Stimulated activated CD8-positive, alpha-beta memory T cell treated with anti-CD3 and anti-CD28 coated beads, Interleukin-15, amount 100 ng/mL, for 24 hours (primary cell): ENCODE data around the gene TMEM131.

Experiments used
- DNase-seq: peaks from one replicate; pipeline ENCODE4 v3.0.0-alpha.2; 2020; ENCODE audit warnings: low read depth

Gene TMEM131

DNA sequence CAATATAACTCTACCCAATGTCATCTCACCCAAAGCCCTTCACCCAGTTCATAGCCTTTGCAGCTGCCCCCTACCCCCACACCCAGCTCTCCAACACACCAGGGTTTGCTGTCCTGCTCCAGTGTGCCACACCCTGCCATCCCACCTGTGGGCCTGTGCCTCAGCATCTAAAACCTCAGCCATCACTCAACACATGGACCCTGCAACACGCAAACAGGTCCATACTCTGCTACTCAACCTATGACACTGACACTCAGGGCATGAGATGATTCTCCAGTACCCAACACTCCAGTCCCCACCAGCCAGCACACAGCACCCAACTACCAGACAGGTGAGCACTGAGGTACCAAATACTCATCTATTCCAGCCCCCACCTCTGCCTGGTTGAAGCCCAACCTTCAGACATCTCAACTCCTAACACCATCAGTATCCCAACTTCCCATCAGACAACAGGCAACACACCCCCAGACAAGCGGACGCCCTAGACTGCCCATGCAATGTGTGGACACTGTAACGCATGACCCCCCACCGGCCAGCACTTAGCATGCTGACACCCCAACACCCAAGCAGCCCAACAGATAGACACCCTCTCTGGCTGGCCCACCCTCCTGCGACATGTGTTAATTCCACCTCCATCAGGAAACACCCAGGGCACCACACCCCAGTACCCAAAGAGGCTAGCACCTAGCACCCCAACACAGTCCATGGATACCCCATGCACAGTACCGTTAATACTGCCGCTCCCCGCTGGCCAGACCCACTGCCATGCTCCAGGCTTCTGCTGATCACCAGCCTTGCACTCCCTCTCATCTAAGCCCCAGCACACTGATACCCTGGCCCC, 257.3 kb downstream of the TMEM131 start:
- DNase-seq, result no peak

DNA sequence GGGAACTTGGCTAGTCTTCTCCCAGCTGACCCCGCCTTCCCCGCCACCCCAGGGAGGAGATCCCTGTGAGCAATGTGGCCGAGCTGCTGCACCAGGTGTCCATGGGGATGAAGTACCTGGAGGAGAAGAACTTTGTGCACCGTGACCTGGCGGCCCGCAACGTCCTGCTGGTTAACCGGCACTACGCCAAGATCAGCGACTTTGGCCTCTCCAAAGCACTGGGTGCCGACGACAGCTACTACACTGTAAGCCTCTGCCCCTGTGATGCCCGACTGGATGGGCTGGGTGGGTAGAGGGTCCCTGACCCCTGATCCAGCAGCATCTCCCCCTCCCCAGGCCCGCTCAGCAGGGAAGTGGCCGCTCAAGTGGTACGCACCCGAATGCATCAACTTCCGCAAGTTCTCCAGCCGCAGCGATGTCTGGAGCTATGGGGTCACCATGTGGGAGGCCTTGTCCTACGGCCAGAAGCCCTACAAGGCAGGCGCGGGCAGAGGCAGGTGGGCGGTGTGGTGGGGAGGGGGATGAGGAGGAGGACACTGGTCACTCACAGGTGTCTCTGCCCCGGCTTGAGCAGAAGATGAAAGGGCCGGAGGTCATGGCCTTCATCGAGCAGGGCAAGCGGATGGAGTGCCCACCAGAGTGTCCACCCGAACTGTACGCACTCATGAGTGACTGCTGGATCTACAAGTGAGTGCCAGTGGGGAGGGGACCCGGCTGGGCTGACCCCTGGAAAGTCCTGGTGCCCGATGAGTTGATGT, 258.1 kb downstream of the TMEM131 start:
- no peak for DNase-seq

DNA sequence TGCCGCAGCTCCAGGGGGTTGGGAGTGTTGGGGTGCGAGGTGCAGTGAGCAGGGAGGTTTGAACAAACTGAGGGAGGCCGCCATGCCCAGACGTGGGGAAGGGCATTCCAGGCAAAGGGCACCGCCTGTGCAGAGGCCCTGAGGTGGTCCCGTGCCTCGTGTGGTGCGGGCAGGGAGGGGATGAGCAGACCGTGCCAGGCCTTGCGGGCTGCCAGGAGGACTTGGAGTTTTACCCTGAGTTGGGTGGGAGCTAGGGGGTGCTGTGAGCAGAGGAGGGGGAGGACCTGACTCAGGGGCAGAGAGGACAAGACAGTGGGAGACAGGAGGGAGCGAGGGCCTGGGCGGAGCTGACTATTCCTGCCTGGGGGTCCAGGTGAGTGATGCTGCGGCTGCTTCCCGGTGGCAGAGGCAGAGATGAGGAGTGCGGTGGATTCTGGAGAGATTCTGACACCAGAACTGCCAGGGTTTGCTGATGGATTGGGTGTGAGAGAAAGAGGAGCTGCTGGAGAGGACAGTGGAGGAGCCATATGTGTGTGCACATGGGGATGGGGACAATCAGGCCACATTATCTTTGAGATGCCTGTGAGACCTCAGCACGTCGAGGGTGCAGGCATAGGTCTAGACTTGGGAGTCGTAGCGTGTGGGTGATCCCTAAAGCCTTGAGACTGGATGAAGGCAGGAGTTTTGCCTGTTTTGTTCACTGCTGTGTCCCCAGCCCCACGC, 259.0 kb downstream of the TMEM131 start:
- DNase-seq, result no peak

DNA sequence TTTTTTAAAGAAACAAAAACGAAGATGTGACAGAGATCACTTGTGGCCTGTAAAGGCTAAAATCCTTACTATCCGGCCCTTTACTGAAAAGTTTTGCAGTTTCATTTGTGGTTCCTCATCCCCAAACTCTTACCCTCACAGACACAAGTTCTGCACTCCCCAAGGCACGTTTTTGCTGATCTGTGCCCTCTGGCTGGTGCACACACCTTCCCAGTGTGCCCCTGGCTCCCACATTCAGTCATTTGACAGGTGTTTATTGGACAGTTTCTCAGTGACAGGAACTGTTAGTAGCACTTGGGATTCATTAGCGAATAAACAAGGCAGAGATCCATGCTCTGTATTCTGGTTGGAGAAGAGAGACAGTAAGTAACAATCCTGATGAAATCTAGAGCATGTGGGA, 259.6 kb downstream of the TMEM131 start:
- no peak for DNase-seq

DNA sequence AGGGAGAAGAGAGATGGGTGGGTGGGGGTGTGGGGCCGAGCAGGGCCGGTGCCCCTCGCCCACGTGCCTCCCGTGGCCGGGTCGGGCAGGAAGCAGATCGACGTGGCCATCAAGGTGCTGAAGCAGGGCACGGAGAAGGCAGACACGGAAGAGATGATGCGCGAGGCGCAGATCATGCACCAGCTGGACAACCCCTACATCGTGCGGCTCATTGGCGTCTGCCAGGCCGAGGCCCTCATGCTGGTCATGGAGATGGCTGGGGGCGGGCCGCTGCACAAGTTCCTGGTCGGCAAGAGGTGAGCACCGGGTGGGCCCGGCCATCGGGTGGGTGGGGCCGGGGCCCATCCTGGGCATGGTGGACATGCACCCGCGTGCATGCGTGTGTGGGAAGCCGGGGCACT, 260.6 kb downstream of the TMEM131 start:
- DNase-seq, result no peak

DNA sequence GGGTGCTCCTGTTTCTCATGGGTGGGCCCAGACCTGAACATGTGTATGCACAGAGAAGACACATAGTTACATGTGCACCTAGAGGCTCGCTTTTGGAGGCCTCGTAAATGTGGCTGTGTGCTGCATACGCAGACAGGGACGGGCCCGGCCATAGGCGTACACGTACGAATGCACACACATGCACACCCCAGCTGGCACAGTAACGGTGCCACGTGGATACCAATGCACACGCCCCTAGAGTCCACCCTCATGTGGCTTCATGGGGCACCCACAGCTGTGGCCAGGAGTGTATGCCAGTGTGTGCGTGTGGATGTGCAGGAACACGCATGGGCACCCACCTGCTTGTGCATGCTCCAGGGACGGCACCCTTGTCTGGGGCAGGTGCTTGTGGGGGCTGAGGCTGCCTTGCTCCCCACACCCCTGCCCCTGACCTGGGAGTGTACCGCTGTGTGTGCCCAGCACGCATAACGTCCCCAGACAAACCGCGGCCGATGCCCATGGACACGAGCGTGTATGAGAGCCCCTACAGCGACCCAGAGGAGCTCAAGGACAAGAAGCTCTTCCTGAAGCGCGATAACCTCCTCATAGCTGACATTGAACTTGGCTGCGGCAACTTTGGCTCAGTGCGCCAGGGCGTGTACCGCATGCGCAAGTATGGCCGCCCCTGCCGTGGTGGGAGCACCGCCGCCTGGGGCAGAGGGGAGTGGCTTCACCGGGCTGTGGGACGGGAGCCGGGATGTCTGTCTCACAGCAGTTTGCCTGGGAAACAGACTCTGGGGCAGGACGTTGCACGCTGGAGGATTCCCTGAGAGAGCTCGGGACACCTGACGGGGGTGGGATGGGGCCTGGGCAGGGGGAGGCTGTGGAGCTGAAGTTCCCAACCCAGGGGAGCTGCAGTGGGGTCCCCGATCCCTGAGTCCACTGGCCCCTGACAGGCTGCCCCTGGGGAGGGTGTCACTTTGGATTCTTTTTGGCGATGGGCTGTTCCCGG, 261.4 kb downstream of the TMEM131 start:
- no peak for DNase-seq

DNA sequence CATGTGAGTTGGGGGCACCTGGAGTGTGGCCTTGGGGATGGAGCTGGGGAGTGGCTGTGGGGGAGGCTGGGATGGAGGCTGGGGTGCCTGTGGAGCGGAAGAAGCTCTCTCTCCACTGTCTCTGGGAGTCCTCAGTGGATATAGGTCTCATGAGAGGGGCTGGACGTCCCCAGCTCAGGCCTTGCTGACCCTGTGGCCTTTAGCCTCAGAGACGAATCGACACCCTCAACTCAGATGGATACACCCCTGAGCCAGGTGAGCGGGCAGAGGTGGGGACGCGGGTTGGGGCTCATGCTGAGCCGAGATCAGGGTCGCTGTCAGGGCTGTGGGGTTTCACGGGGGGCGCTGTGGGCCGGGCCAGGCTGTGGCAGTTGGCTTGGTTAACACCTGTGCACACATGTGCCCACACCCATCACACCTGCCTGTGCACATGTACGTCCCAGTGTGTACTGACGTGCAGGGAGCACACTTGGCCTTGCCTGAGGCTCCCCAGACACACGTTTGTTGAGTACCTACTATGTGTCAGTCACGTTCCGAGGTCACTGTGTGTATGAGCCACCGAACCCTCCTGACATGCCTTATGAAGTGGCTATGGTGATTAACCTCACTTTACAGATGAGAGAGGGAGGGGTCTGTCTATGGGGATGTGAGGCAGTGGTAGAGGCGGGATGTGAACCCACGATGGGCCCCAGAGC, 262.3 kb downstream of the TMEM131 start:
- DNase-seq, result no peak

DNA sequence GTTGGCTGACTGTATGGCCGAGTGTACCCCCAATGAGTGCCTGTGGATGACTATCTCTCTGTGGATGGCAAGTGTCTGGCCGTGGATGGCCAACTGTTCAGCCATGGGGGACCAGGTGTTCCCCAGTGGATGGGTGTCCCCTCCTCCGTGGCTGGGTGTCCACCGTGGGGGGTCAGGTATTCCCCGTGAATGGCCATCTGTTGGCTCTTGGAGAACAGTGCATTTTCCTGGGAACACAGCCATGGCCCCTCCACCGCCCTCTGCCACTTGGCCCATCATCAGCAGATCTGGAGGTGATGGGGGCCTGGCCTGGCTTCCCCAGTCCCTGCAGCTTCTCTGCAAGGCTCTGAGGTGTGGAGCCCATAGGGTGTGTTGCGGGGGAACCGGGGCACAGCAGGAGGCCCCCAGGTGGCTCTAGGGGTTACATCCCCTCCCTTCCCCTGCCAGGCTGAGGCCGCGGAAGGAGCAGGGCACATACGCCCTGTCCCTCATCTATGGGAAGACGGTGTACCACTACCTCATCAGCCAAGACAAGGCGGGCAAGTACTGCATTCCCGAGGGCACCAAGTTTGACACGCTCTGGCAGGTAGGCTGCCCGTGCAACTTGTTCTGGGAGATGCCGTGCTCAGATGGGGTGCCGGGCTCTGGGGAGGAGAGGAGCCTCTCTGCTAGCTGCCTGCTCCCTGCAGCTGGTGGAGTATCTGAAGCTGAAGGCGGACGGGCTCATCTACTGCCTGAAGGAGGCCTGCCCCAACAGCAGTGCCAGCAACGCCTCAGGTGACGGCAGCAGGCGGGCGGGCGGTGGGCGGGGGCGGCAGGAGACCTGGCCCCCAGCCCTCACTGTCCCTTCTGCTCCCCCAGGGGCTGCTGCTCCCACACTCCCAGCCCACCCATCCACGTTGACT, 263.1 kb downstream of the TMEM131 start:
- DNase-seq, result no peak

DNA sequence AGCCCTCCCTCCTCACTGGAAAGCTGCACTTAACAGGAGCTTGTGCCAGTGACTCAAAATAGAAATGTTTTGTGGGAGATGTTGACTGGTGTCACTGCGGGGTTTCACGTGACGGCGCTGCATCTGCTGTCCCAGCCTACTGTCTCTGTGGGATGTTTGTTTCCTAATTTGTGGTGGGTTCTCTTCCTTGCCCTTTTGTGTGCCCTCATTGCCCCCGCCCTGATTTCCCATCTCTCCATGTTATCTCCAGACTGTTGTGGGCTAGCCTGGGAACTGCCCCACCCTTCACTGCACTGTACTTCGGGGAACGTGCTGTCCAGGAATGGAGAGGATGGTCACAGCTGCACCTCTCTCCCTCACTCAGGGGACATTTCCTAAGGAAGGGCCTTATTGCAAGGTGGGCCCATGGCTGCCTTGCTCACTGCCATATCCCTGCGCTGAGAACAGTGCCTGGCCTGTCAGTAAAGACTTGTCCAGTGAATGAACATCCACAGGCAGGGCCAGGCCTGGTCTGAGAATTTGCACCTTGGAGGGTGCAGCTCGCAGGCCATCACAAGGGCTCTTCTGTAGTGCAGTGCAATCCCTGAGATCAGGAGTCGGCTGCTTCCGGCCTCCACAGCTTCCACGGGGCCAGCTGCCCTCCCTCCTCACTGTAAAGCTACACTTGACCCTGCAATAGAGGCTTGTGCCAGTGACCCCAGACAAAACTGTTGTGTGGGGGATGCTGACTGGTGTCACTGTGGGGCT, 264.3 kb downstream of the TMEM131 start:
- no peak for DNase-seq

DNA sequence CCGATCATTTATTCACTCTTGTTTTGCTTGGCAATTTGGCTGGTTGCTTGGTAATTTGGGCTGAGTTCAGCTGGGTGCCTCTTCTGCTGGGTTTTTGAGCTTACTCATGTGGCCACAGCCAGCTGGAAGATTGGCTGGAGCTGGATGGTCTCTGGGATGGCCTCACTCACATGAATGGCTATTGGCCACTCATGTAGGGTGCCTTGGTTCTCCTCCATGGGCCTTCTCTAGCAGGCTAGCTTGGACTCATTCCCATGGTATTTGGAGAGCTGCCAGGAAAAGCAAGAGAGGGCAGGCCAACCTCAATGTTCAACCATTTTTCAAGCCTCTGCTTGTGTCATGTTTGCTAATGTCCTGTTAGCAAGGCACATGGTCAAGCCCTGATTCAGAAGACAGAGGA, 265.5 kb downstream of the TMEM131 start:
- DNase-seq, result no peak

DNA sequence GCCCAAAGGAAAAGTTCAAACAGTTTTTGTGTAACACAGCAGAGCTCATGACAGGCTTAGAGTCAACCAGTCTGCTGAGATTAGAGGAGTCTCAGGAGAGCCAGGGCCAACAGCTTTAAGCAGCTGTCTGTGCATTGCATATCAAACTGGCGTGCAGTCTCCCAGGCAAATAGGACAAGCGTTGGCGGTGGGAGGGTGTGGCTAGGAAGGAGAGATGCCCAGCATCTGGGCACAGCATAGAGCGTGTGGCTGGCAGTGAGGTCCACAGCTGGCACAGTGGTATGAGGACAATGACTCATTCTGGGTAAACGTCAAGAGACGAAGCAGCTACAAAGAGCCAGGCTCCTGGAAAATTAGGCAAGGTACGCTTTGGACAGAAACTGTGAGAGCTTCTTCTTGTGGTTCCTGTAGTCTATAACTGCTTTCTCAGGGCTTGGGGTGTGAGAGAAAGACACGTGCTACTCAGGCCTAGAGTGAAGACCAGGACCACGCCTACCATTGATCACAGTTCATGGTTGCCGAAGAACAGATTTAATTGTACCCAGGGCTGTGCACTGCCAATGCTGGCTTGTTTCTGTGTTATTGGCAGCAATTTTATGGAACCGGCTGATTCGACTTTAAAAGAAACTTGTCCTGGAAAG, 267.5 kb downstream of the TMEM131 start:
- no peak for DNase-seq

DNA sequence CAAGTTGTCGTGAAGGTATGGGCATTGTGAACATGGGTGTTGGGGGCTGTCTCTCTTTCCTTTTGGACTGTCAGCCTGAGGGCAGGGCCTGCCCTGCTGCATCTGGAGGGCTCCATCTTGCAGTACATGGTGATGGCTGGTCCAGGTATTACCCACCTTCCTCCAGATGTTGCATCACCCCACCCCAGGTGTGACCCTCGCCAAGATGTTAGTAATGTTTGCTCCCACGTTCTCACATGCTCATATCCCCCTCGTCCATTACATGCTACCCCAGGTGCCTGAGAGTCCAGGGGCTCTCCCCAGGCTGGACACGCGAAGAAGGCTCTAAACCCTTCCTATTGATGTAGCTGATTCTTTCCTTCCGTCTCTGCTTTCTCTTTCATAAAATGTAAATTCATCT, 268.5 kb downstream of the TMEM131 start:
- DNase-seq, result no peak

DNA sequence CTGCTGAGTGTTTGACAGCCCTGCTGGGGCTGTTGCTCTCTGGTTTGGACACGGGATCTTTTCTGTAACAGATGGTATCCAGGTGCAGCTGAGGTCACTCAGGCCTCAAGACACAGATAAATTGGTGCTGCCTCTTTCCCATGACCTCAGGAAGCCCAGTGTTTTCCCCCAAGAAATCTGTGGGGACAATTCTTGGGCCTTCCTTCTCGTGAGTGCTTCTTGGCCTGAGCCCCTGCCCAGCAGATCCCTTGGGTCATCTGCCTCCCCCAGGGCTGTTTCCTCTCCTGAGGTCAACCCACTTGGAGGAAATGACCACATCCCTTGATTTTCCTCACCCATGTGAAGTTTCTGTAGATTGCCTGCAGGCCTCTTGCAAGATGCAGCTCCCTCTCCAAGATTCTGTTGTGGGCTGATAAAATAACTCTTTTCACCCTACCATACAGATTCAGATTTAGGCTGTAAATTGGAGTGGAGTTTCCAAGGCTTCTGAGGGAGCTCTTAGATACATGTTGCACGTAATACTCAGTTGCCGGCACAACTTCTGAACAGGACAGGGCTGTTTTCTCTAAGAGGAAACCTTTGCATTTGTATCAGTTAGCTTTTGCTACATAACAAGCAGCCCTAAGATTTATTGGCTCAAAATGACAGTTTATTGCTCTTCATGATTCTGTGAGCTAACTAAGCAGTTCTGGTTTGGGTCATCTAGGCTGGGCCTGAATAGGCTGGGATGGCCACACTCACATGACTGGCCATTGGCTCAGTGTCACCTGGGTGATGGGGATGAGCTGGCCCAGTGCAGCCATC, 269.3 kb downstream of the TMEM131 start:
- DNase-seq, result no peak

DNA sequence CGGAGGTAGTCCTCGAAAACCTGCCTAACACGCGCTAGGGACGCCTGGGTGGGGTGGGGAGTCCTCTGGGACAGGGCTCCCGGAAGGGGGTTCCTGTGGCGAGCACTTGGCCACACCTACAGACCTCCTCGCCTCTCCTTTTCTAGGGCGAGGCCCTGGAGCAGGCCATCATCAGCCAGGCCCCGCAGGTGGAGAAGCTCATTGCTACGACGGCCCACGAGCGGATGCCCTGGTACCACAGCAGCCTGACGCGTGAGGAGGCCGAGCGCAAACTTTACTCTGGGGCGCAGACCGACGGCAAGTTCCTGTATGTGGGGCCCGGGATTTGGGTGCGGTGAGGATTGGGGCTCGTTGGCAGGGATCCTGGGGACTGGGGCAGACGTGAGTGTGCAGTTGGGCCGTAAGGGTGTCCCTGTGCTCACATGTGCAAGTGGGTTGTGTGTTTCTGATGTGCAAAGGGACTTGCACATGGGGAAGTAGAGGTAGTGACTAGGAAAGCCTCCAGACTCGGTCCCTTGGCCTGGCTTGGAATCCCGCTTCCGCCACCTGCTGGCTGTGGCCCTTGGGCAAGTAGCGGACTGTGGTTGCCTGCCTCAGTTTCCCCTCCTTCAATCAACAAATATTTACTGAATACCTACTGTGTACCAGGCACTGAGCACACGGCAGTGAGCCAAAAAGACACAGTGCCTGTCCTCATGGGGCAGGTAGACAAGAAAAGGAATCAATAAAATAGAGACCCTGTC, 270.6 kb downstream of the TMEM131 start:
- DNase-seq, result no peak

DNA sequence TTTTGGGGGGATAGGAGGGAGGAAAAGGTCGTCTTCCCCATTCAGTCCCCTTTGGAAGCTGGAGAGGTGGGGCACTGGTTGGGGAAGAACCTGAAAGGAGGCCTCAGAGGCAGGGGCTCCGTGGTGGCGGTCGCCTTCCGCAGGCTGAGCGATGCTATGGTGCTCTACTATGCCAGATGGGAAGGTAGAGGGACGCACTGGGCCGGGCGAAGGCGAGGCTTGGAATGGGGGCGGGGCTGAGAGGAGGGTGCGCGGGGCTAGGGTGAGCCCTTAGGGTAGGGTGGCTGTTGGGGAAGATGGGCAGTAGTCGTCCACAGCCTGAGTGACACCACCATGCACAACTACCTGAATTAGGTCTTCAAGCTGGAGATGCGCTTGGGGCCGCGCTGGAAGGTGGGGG, 271.2 kb downstream of the TMEM131 start:
- DNase-seq, result no peak

DNA sequence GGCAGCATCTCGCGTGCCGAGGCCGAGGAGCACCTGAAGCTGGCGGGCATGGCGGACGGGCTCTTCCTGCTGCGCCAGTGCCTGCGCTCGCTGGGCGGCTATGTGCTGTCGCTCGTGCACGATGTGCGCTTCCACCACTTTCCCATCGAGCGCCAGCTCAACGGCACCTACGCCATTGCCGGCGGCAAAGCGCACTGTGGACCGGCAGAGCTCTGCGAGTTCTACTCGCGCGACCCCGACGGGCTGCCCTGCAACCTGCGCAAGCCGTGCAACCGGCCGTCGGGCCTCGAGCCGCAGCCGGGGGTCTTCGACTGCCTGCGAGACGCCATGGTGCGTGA, 271.7 kb downstream of the TMEM131 start:
- no peak for DNase-seq
